Right cardiac atrium (tissue), 5 donors: Measurements from ENCODE around the gene FAM170A. TPM values are rescaled to one million over a fixed set of nuclear protein-coding genes. Genes with fewer than 3 reads are reported as not detected.

ENCODE experiments used
- ATAC-seq, 2 donors: fragments of 200-7000 bp; cut with Tn5 transposase; one replicate each; pipeline versions ENCODE4 v1.8.0 to v1.9.1; 2020; ENCODE audit warnings: moderate library complexity in 2 of 2, mild to moderate bottlenecking in 1 of 2
- DNase-seq, 3 donors: peaks; one replicate each; pipeline ENCODE4 v3.0.0-alpha.2; 2020
- H3K27ac ChIP-seq: one replicate; pipeline ENCODE4 v1.5.1; 2013; ENCODE audit warnings: mild to moderate bottlenecking, low read length, control low read depth, moderate library complexity
- H3K27me3 ChIP-seq: one replicate; pipeline ENCODE4 v1.6.1; 2013; ENCODE audit not compliant: control insufficient read depth, insufficient read depth
- H3K4me1 ChIP-seq: one replicate; pipeline ENCODE4 v1.6.1; 2013; ENCODE audit warnings: low read length; ENCODE audit not compliant: control insufficient read depth, insufficient read depth
- H3K4me3 ChIP-seq: one replicate; pipeline ENCODE4 v1.5.1; 2013; ENCODE audit warnings: low read length, control low read depth
- H3K9me3 ChIP-seq: one replicate; pipeline ENCODE4 v1.6.1; 2013; ENCODE audit warnings: low read length; ENCODE audit not compliant: control insufficient read depth
- WGBS: extraction: QIAGEN DNeasy Blood & Tissue Kit; methylation state at CpG from one replicate; pipeline ENCODE4 v1.1.7; 2013; 5-methylcytosine and 5-hydroxymethylcytosine counted together
- intact Hi-C, 4 donors: fragments of 100-400 bp; cut with DNase I; formaldehyde crosslinking; loops; one replicate each; pipeline versions ENCODE4 v1.11.0 to v1.14.0; 2022 to 2023
- long read RNA-seq, 4 donors: library from polyadenylated mRNA; unstranded; transcript quantifications; one replicate each; pipeline ENCODE4 v2.0.0, GENCODE V29; 2020 to 2021
- polyA plus RNA-seq: library from polyadenylated mRNA; stranded (reverse); fragments of 200-250 nt; gene quantifications from one replicate; pipeline ENCODE4 v1.2.3, GENCODE V29; 2013
- total RNA-seq, 4 donors: library from RNA; stranded (reverse); fragmentation: NEBNext Ultra II Directional; extraction: Animal tissue kit (Norgen Biotek cat#: 25700); gene quantifications; one replicate each; pipeline ENCODE4 v1.2.1, GENCODE V29; 2021
- donor health status: healthy with polysubstance abuse.
- donor health status: DM: no; HTN: yes; CAD: no.
- donor health status: DM: no; HTN: no; CAD: no.
- donor health status: DM: no; HTN: yes; CAD: no; lungs with severe emphysema.
- donor health status: DM: yes; HTN: yes; CAD: no.

Gene FAM170A
- total RNA-seq (not detected), polyA plus RNA-seq (not detected)
- long read RNA-seq, donor 1, result 0 reads
- long read RNA-seq, donor 2, result 0 reads
- long read RNA-seq, donor 3, result 0 reads
- long read RNA-seq, donor 4, result 0 reads

GRCh38 chr5:119629339-119629738, at the start of gene FAM170A:
TSS of gene FAM170A (plus strand) at chr5:119629558. CDS start at chr5:119629769, 211 bp downstream.
- intact Hi-C loops, result no loop called here
- Histone ChIP-seq H3K4me3 (no peak within 1 kb of the TSS), H3K27me3 (no peaks in the 10 kb centered on the region), H3K9me3 (no peaks in the 10 kb centered on the region), H3K27ac (no peak within 1 kb of the TSS), H3K4me1 (no peaks in the 10 kb centered on the region)
- WGBS, result 84% methylated on average over 9 of the region's 9 CpGs
- ATAC-seq, result no peak
- no peak for DNase-seq

- intact Hi-C loops, result no loop called here
- no peak for DNase-seq
- no peak for ATAC-seq
Measured at GRCh38 chr5:119582987-119583386, 46.4 kb upstream of the FAM170A start.

GRCh38 chr5:119583684-119584083, 45.7 kb upstream of the FAM170A start:
- no peaks in the 10 kb centered on the region for H3K4me1 ChIP-seq
- DNase-seq, result no peak
- WGBS, result 70% methylated on average over 3 of the region's 3 CpGs

More at GRCh38 chr5:119582987-119583386, 46.4 kb upstream of the FAM170A start:
- Histone ChIP-seq H3K4me3 (no peak overlapping the region), H3K9me3 (no peaks in the 10 kb centered on the region), H3K27me3 (no peaks in the 10 kb centered on the region), H3K4me1 (no peaks in the 10 kb centered on the region), H3K27ac (no peak overlapping the region)
- 61% methylated on average over 1 of the region's 1 CpG for WGBS

GRCh38 chr5:119596046-119596445, 33.3 kb upstream of the FAM170A start:
- Histone ChIP-seq H3K4me3 (no peak overlapping the region), H3K27me3 (no peaks in the 10 kb centered on the region), H3K4me1 (no peaks in the 10 kb centered on the region), H3K9me3 (no peaks in the 10 kb centered on the region), H3K27ac (no peak overlapping the region)
- DNase-seq (no peak), ATAC-seq (no peak)
- WGBS, result 47% methylated on average over 1 of the region's 1 CpG
- intact Hi-C loops, result no loop called here

More at GRCh38 chr5:119583684-119584083, 45.7 kb upstream of the FAM170A start:
- ATAC-seq, result no peak
- intact Hi-C loops, result no loop called here
- Histone ChIP-seq H3K4me3 (no peak overlapping the region), H3K9me3 (no peaks in the 10 kb centered on the region), H3K27me3 (no peaks in the 10 kb centered on the region), H3K27ac (no peak overlapping the region)

- intact Hi-C loops, result no loop called here
- no peak overlapping the region for H3K27ac ChIP-seq
- WGBS, result 56% methylated on average over 2 of the region's 2 CpGs
- DNase-seq (no peak), ATAC-seq (no peak)
- H3K9me3 ChIP-seq, result no peaks in the 10 kb centered on the region
- H3K4me1 ChIP-seq, result no peaks in the 10 kb centered on the region
- no peak overlapping the region for H3K4me3 ChIP-seq
- no peaks in the 10 kb centered on the region for H3K27me3 ChIP-seq
Measured at GRCh38 chr5:119597728-119598298, 31.5 kb upstream of the FAM170A start.

GRCh38 chr5:119613937-119614336, 15.4 kb upstream of the FAM170A start:
- Histone ChIP-seq H3K4me1 (no peaks in the 10 kb centered on the region), H3K4me3 (no peak overlapping the region), H3K9me3 (no peaks in the 10 kb centered on the region), H3K27ac (no peak overlapping the region), H3K27me3 (no peaks in the 10 kb centered on the region)
- intact Hi-C loops, result no loop called here
- no peak for DNase-seq
- no peak for ATAC-seq

- intact Hi-C loops, result no loop called here
- DNase-seq, result no peak
- Histone ChIP-seq H3K27me3 (no peaks in the 10 kb centered on the region), H3K4me1 (no peaks in the 10 kb centered on the region), H3K9me3 (no peaks in the 10 kb centered on the region), H3K27ac (no peak overlapping the region), H3K4me3 (no peak overlapping the region)
- no peak for ATAC-seq
- 34% methylated on average over 2 of the region's 2 CpGs for WGBS
Measured at GRCh38 chr5:119614838-119615237, 14.5 kb upstream of the FAM170A start.

- no peak for ATAC-seq
- 57% methylated on average over 2 of the region's 2 CpGs for WGBS
- intact Hi-C loops, result no loop called here
Measured at GRCh38 chr5:119626086-119626485, 3.3 kb upstream of the FAM170A start.

GRCh38 chr5:119630752-119631440, 1.5 kb downstream of the FAM170A start:
- ATAC-seq, result no peak
- WGBS, result 78% methylated on average over 9 of the region's 9 CpGs
- intact Hi-C loops, result no loop called here

More at GRCh38 chr5:119626086-119626485, 3.3 kb upstream of the FAM170A start:
- DNase-seq, result no peak
- no peak overlapping the region for H3K27ac ChIP-seq
- no peaks in the 10 kb centered on the region for H3K9me3 ChIP-seq
- H3K4me1 ChIP-seq, result no peaks in the 10 kb centered on the region
- no peak overlapping the region for H3K4me3 ChIP-seq
- no peaks in the 10 kb centered on the region for H3K27me3 ChIP-seq

GRCh38 chr5:119631660-119632059, 2.3 kb downstream of the FAM170A start:
- Histone ChIP-seq H3K9me3 (no peaks in the 10 kb centered on the region), H3K4me1 (no peaks in the 10 kb centered on the region), H3K27me3 (no peaks in the 10 kb centered on the region), H3K4me3 (no peak overlapping the region), H3K27ac (no peak overlapping the region)
- intact Hi-C loops, result no loop called here
- ATAC-seq (no peak), DNase-seq (no peak)
- 90% methylated on average over 3 of the region's 3 CpGs for WGBS

More at GRCh38 chr5:119630752-119631440, 1.5 kb downstream of the FAM170A start:
- no peak overlapping the region for H3K27ac ChIP-seq
- no peaks in the 10 kb centered on the region for H3K9me3 ChIP-seq
- no peaks in the 10 kb centered on the region for H3K4me1 ChIP-seq
- H3K4me3 ChIP-seq, result no peak overlapping the region
- no peak for DNase-seq
- no peaks in the 10 kb centered on the region for H3K27me3 ChIP-seq

GRCh38 chr5:119651486-119651885, 22.1 kb downstream of the FAM170A start:
- intact Hi-C loops, result no loop called here
- no peak for ATAC-seq
- no peak for DNase-seq
- H3K27me3 ChIP-seq, result no peaks in the 10 kb centered on the region
- H3K4me1 ChIP-seq, result no peaks in the 10 kb centered on the region
- H3K4me3 ChIP-seq, result no peak overlapping the region
- H3K27ac ChIP-seq, result no peak overlapping the region
- H3K9me3 ChIP-seq, result no peaks in the 10 kb centered on the region
